Endothelial cell (in vitro differentiated cells): ENCODE data around the gene CACNA1F. TPM values are rescaled to one million over a fixed set of nuclear protein-coding genes. Genes with fewer than 3 reads are reported as not detected.

Experiments used
- DNase-seq: peaks from one replicate; pipeline ENCODE4 v3.0.0; 2021; ENCODE audit warnings: low spot score
- H3K27ac Mint-ChIP-seq: one replicate; pipeline ENCODE4 v1.8.0; 2021; ENCODE audit warnings: mixed read lengths, inconsistent platforms; ENCODE audit not compliant: unreplicated experiment
- H3K27me3 Mint-ChIP-seq: one replicate; pipeline ENCODE4 v1.8.0; 2021; ENCODE audit warnings: mild to moderate bottlenecking, moderate library complexity, mixed read lengths, inconsistent platforms; ENCODE audit not compliant: unreplicated experiment
- H3K36me3 Mint-ChIP-seq: one replicate; pipeline ENCODE4 v1.8.0; 2021; ENCODE audit warnings: mild to moderate bottlenecking, low read depth, mixed read lengths, inconsistent platforms; ENCODE audit not compliant: unreplicated experiment
- H3K4me1 Mint-ChIP-seq: one replicate; pipeline ENCODE4 v1.8.0; 2021; ENCODE audit warnings: mild to moderate bottlenecking, mixed read lengths, inconsistent platforms; ENCODE audit not compliant: unreplicated experiment
- H3K4me3 Mint-ChIP-seq: one replicate; pipeline ENCODE4 v1.8.0; 2021; ENCODE audit warnings: mild to moderate bottlenecking, mixed read lengths, inconsistent platforms; ENCODE audit not compliant: unreplicated experiment
- H3K9me3 Mint-ChIP-seq: one replicate; pipeline ENCODE4 v1.8.0; 2021; ENCODE audit warnings: mixed read lengths, inconsistent platforms; ENCODE audit not compliant: unreplicated experiment
- total RNA-seq: library from RNA; stranded (reverse); fragmentation: NEBNext Ultra II Directional; extraction: Animal tissue kit (Norgen Biotek cat#: 25700); gene quantifications from one replicate; pipeline ENCODE4 v1.2.1, GENCODE V29; 2021; ENCODE audit not compliant: unreplicated experiment
- TF ChIP-seq, protein P1 (sequence below): fragments of 200-600 bp; sonication (generic); IDR thresholded peaks from one replicate; pipeline ENCODE4 v1.5.0; 2021; ENCODE audit warnings: antibody characterized with exemption; ENCODE audit not compliant: unreplicated experiment

CACNA1F gene
- total RNA-seq, 1 donor from 2014 or later: 0.59 TPM

DNA sequence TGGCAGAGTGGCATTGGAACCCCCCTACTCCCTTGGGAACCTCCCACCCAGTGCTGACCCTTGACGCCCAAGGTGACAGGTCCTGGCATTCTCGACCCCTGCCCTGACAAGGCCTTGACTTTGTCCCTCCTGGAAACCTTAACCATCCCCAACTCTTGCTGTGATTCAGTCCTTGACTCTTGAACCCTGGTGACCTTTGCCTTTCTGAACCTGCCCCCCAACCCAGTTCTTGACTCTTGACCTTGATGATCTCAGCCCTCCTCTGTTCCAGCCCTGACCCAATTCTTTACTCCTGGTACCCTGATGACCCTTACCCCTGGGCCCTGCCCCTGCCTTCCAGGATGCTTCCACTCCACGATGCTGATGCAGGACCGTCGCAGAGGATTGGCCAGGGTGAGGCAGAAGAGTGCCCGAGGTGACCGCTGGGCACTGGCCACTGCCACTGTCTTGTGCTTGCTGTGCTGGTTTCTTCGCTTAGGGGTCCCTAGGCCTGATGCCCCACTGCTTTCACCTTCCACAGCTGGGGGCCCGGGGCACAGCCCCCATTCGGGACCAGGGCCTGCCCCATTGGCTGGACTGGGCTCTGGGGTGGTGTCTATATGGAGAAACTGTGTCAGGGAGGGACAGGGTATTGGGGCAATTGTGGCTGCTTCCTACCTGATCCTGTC is 1.7 kb downstream of the CACNA1F start:
- Mint-ChIP-seq H3K4me3 (no peak overlapping the region), H3K36me3 (no peaks in the 10 kb centered on the region), H3K4me1 (peaks cover 8% of the 10 kb centered on the region), H3K27me3 (peaks cover 4% of the 10 kb centered on the region), H3K27ac (no peak overlapping the region), H3K9me3 (no peaks in the 10 kb centered on the region)
- no peak for DNase-seq
- TF ChIP-seq, protein P1, sequence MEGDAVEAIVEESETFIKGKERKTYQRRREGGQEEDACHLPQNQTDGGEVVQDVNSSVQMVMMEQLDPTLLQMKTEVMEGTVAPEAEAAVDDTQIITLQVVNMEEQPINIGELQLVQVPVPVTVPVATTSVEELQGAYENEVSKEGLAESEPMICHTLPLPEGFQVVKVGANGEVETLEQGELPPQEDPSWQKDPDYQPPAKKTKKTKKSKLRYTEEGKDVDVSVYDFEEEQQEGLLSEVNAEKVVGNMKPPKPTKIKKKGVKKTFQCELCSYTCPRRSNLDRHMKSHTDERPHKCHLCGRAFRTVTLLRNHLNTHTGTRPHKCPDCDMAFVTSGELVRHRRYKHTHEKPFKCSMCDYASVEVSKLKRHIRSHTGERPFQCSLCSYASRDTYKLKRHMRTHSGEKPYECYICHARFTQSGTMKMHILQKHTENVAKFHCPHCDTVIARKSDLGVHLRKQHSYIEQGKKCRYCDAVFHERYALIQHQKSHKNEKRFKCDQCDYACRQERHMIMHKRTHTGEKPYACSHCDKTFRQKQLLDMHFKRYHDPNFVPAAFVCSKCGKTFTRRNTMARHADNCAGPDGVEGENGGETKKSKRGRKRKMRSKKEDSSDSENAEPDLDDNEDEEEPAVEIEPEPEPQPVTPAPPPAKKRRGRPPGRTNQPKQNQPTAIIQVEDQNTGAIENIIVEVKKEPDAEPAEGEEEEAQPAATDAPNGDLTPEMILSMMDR: no peak

- no peaks in the 10 kb centered on the region for H3K36me3 Mint-ChIP-seq
- H3K27ac Mint-ChIP-seq: no peak overlapping the region
- TF ChIP-seq, protein P1: no peak
- H3K4me1 Mint-ChIP-seq: peaks cover 6% of the 10 kb centered on the region
- DNase-seq: peak; percentile 31
- peaks cover 5% of the 10 kb centered on the region for H3K27me3 Mint-ChIP-seq
- no peaks in the 10 kb centered on the region for H3K9me3 Mint-ChIP-seq
- peak overlapping the region; percentile 67 for H3K4me3 Mint-ChIP-seq
These were observed 2.5 kb downstream of the CACNA1F start for GRCh38 chrX:49230500-49231232.

- Mint-ChIP-seq H3K4me1 (no peaks in the 10 kb centered on the region), H3K27me3 (peaks cover 5% of the 10 kb centered on the region), H3K9me3 (no peaks in the 10 kb centered on the region), H3K4me3 (no peak overlapping the region), H3K36me3 (no peaks in the 10 kb centered on the region), H3K27ac (no peak overlapping the region)
- DNase-seq: no peak
- TF ChIP-seq, protein P1: no peak
These were observed 5.0 kb downstream of the CACNA1F start for GRCh38 chrX:49228185-49228584.

- Mint-ChIP-seq H3K9me3 (no peaks in the 10 kb centered on the region), H3K4me3 (no peak overlapping the region), H3K27ac (no peak overlapping the region), H3K4me1 (no peaks in the 10 kb centered on the region), H3K36me3 (no peaks in the 10 kb centered on the region), H3K27me3 (peaks cover 7% of the 10 kb centered on the region)
- TF ChIP-seq, protein P1: no peak
- DNase-seq: no peak
These were observed 5.4 kb downstream of the CACNA1F start for GRCh38 chrX:49227726-49228125.

DNA sequence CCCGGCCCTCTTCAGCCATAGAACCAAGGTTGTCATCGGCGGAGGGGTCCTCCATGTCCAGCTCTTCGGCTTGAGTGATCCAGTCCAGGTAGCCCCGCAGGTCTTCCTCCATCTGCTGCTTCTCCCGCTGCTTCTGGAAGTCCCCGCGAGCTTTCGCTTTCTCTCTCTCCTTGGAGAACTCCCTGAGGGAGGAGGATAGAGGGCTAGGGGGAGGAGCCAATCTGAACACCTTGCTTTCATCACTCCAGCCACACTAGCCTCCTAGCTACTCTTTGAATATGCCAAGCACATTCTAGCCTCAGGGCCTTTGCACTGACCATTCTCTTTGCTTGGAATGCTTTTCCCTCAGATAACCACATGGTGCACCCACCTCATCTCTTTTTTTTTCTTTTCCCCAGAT is 6.2 kb downstream of the CACNA1F start:
- no peak for DNase-seq
- no peaks in the 10 kb centered on the region for H3K4me1 Mint-ChIP-seq
- H3K9me3 Mint-ChIP-seq: no peaks in the 10 kb centered on the region
- TF ChIP-seq, protein P1: no peak
- H3K36me3 Mint-ChIP-seq: no peaks in the 10 kb centered on the region
- peaks cover 7% of the 10 kb centered on the region for H3K27me3 Mint-ChIP-seq
- no peak overlapping the region for H3K27ac Mint-ChIP-seq
- H3K4me3 Mint-ChIP-seq: no peak overlapping the region
